Mammary epithelial cell (primary cell): ENCODE measurements around the gene PODNL1.

ENCODE experiments used
- EZH2 ChIP-seq: IDR thresholded peaks from 2 replicates; pipeline ENCODE4 v1.6.1; 2012; ENCODE audit warnings: low read length, inconsistent platforms, borderline replicate concordance
- TF ChIP-seq, protein P1 (sequence below), 2 donors: IDR thresholded peaks in 1 of 2; conservative IDR thresholded peaks in 1 of 2; 2 replicates each; pipeline ENCODE4 v1.5.1; 2011 to 2012; ENCODE audit warnings: inconsistent platforms in 2 of 2, low read length in 2 of 2, mild to moderate bottlenecking in 2 of 2, control low read depth in 1 of 2, low read depth in 1 of 2; ENCODE audit not compliant: insufficient read depth in 1 of 2; ENCODE audit errors: extremely low read depth in 1 of 2

DNA sequence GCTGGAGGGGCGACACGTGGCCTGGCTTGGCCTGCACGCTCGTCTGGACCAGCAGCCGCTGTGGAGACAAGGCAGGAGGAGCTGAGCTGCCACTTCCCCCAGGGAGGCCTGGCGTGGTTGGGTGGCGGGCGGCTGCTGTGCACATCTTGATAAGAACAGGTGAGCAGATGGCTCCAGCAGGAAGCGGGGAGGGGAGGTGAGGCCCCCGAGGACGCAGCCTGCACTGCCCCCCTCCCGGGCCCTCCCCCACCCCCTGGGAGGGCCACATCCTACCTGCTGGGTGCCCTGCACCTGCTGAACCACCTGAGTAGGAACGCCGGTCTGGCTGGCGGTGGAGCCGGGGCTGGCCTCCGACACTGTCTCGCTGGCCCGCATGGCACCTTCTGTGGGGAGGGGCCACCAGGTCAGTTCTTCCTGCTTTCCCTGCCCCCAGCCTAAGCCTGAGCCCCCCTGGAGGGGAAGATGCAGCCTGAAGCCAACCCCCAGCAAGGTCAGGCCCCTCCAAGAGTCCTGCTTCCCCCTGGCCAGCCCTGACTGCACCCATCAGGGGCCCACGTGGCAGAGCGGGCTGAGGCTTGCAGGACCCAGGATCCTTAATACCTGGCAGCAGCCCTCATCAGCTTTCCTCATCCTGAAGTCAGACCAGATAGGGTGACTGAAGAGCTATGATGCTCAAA, 45.1 kb upstream of the PODNL1 start:
- TF ChIP-seq, protein P1, sequence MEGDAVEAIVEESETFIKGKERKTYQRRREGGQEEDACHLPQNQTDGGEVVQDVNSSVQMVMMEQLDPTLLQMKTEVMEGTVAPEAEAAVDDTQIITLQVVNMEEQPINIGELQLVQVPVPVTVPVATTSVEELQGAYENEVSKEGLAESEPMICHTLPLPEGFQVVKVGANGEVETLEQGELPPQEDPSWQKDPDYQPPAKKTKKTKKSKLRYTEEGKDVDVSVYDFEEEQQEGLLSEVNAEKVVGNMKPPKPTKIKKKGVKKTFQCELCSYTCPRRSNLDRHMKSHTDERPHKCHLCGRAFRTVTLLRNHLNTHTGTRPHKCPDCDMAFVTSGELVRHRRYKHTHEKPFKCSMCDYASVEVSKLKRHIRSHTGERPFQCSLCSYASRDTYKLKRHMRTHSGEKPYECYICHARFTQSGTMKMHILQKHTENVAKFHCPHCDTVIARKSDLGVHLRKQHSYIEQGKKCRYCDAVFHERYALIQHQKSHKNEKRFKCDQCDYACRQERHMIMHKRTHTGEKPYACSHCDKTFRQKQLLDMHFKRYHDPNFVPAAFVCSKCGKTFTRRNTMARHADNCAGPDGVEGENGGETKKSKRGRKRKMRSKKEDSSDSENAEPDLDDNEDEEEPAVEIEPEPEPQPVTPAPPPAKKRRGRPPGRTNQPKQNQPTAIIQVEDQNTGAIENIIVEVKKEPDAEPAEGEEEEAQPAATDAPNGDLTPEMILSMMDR (conservative IDR thresholded peaks at IDR 0.05 in 1 of 2, IDR thresholded peaks at IDR 0.05 in 1 of 2; ENCODE audit: extremely low read depth in 1 of 2, insufficient read depth in 1 of 2, low read depth in 1 of 2, low read length in 2 of 2), result no peak
- TF ChIP-seq EZH2, result no peak
